ENCODE measurements around the gene NUDT14.

NUDT14 gene

DNA sequence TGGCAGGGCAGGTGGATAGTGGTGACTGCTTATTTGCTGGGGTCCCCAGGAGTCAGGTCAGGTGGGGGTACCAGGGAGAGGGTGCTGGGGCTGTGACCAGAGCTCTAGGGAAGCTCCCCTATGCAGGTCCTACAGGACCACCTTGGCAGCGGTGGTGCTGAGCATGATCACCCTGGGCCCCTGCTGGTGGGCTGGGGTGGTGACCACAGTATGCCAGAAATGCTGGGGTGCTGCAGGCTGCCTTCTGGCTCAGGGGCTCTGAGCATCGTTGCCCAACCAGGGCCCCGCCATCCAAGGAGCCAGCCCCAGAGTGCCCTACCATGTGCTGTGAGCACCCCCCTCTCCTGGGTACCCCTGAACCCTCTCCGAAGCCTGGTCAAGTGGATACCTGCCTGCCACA is 17.5 kb upstream of the NUDT14 start:
- no peak for DNase-seq (ENCODE audit: low spot score)

DNA sequence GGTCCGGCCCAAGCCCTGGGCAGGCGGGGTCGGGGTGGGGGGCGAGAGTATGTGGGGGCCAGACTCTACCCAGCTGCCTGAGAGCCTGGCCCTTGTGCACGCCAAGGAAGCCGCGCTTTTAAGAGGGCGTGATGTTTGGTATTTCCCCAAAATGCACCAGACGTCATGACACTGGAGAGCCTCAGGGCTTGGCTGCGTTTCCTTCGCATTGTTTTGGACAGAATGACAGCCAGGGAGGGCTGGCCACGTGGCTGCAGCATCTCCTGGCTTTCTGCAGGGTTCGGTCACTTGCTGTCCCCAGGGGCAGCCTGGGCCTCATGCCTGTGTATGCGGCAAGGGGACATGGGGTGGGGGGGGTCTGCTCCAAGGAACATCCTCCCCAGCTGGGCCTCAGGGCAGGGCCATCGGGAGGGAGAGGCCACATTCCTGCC is 16.1 kb upstream of the NUDT14 start:
- DNase-seq (ENCODE audit: low spot score), result no peak

DNA sequence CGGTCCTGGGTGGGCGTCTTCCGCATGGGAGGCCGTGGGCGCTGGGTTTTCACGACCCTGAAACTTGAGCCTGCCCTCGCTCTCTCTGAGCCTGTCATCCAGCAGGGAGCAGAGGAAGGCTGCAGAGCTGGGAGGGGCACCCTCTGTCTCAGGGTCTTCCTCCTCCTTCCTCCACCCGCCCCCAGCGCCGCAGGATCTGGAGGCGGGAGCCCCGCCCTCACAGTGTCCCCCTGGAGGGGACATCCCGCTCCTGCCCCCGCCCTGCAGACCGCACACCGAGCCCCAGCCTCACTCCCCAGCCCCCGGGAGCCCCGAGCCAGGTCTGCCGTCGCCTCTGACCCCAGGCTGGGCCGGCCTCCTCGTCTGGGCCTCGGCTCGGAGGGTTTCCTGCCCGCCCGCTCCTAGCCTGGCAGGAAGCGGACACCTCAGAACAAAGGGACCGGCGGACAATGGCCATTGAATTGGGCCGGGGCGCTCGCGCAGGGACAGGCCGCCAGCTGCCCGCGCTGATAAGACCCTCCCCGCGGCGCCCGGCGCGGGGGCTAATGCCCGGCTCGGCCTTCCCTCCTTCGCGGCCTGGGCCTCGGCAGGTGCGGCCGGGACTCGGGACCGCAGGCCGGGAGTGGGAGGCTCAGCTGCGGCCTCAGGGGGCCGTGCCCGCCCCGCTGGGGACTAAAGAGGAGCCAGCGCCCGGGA is 15.3 kb upstream of the NUDT14 start:
- DNase-seq (ENCODE audit: low spot score), result no peak

DNA sequence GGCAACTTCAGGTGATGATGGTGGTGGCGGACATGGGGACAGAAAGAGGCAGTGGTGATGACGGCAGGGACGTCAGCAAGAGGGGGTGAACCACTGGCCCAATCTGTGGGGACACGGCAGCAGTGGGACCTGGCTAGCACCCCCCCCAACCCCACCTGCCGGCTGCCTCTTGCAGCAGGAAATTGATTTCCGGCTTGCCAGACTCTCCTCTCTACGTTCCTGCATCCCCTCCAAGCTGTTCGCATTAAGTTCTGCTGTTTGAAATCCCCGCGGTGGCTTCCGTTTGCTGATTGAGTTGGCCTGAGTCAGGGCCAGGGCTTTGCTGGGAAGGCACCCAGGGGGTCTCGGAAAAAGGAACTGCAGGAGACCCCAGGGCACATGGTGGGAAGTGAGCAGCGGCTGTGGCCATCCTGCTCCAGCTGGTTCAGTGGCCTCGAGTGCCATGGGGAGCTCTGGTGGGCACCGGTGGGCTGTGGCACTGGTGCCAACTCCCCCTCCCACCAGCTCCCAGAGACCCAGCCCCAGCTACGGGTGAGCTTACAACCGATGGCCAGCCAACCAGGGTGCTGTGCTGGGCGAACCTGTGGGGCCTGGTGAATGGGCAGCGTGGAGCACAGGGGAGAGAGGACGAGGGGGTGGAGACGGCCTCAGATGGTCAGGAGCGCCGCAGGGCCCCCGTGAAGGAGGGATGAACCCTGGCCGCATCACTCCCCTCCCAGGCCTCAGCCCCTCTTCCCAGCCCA is 14.6 kb upstream of the NUDT14 start:
- no peak for DNase-seq (ENCODE audit: low spot score)

DNA sequence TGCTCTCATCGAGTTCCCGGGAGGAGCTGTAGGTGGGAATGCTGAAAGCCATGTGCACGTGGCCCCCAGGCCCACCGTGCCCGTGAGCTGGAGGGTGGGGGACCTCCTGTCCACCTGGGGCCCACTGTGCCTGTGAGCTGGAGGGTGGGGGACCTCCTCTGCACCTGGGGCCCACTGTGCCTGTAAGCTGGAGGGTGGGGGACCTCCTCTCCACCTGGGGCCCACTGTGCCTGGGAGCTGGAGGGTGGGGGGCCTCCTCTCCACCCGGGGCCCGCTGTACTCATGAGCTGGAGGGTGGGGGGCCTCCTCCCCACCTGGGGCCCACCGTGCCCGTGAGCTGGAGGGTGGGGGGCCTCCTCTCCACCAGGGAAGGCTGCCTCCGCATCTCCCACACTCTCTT is 13.9 kb upstream of the NUDT14 start:
- no peak for DNase-seq (ENCODE audit: low spot score)

DNA sequence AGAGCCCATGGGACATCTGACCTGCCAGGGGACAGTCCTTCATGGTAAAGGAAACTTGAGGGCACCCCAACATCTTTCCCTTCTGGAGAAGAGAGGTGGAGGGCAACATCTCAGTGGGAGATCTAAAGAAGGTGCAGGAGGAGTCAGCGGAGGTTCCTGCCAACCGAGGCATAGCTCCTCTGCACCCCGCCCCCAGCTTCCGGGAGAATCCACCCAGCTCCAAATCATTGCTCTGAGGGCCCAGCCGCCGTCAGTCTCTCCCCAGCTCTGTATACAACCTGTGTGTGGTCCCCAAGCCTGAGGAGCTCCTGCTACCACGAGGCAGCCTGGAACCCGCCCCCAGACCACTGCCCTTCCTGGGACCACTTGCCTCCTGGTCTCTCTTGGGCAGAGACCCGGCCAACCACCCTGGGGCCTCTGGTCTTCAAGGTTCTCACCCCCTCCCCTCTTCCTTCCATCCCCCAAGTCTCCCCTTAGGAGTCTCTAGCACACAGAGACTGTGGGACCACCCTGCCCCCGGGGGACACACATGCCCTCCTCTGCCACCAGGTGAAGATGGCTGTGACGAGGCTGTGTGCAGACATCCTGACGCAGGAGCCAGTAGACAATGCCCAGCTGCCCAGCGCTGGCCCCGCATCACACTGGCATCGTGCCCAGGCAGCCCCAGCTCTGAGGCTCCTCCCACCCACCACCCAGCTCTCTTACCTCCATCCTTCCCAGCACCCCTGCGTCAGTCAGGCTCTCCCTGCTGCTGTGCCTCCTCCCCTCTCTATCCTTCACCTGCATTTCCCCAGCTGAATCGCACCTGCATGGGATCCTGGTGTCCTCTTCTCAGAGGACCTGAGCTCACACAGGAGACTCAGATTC is 13.0 kb upstream of the NUDT14 start:
- DNase-seq (ENCODE audit: low spot score), result no peak

- DNase-seq (ENCODE audit: low spot score), result no peak
Measured at GRCh38 chr14:105192866-105193731, 12.0 kb upstream of the NUDT14 start.

- no peak for DNase-seq (ENCODE audit: low spot score)
Measured at GRCh38 chr14:105187935-105188524, 6.9 kb upstream of the NUDT14 start.

DNA sequence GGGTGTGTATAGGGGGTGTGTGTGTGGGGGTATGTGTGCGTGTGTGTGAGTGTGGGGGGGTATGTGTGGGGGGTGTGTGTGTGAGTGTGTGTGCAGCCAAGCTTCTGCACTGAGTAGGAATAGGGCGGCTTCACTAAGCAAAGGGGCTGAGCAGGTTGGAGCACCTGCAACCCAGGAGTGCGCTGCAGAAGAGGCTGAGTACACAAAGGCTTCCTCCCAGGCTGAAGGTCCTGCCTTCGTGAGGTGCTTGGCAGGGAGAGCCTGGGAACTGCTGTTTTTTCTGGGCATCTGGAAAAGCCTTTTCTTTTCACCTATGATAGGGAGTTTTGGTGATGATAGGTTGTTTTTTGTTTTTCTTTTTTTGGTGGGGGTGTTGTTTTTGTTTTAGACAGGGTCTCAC is 6.0 kb upstream of the NUDT14 start:
- DNase-seq (ENCODE audit: low spot score), result no peak

DNA sequence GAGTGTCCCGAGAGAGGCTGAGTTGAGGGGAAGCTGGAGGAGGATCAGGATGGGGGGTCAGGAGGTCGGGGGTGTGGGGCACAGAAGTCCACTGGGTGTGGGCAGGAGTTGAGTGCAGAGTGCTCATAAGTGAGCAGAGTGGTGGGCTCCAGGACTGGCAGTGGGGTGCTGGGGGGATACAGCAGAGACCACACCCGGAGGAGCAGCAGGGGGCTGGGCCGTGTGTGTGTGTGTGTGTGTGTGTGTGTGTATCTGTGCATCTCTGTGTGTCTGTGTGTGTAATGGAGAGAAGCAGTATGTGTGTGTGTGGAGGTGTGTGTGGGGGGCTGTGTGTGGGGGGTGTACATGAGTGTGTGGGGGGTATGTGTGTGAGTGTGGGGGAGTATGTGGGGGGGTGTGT is 4.9 kb upstream of the NUDT14 start:
- no peak for DNase-seq (ENCODE audit: low spot score)

DNA sequence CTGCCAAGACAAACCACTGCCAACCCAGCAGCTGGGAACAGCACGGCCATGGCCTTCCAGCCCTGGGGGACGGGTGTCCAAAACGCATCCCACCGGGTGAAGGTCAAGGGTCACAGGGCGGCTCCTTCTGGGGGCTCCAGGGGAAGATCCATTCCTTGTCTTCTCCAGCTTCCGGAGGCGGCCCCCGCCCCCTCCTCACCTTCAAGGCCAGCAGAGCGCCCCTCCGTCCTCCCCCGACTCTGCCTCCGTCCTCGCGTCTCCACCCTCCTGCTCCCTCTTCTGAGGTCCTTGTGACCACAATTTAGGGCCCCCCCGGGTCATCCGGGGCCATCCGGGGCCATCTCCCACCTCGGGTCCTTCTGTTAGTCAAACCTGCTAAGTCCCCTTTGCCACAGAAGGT is 3.9 kb upstream of the NUDT14 start:
- DNase-seq (ENCODE audit: low spot score), result no peak

- DNase-seq (ENCODE audit: low spot score), result no peak
Measured at GRCh38 chr14:105184461-105184860, 3.3 kb upstream of the NUDT14 start.

DNA sequence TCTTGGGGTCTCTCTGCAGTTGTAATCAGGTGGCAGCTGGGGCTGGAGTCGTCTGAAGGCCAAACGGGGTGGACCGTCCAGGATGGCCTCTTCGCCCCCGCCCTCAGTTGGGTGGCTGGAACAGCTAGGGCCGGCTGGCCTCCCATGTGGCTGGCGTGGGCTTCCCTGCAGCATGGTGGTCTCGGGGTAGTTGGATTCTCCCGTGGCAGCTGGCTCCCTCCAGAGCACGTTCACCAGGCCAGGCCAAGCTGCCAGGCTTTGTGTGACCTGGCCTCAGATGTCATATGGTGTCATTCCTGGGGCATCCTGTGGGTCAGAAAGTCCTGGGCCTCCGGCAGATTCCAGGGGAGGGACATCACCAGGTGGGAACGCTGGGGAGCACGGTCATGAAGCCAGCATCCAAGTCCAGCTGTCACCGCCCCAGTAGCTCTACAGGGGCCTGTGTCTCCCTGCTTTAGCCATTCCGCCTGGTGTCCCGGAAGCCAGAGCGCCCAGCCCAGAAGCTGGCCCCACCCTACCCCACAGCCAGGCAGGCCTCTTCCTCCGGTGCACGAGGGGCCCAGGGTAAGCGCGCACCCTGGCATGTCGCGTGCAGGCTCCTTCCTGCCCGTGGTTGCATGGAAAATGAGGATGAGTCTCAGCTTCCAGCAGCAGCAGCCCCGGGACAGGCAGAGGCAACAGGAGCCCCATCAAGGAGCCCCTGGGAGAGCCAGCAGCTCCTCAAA is 1.3 kb upstream of the NUDT14 start:
- no peak for DNase-seq (ENCODE audit: low spot score)

GRCh38 chr14:105181549-105182295 is 610 bp upstream of the NUDT14 start:
- DNase-seq (ENCODE audit: low spot score), result no peak

- no peak for DNase-seq (ENCODE audit: low spot score)
Measured at GRCh38 chr14:105179191-105179590, 1.9 kb downstream of the NUDT14 start.

DNA sequence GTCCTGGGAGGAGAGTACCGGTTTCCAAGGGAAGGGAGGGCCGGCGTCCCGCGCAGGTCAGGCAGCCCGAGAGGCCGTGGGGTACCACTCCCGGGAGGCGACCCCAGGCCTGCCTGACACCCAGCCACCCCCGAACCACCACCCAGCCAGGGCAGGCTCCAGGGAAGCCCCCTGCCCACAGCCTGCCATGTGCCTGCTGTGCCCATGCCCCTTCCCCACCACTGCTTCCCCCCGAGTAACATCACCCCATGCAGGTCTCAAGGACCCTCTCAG is 2.3 kb downstream of the NUDT14 start:
- no peak for DNase-seq (ENCODE audit: low spot score)

GRCh38 chr14:105178069-105178867 is 2.8 kb downstream of the NUDT14 start:
- no peak for DNase-seq (ENCODE audit: low spot score)

DNA sequence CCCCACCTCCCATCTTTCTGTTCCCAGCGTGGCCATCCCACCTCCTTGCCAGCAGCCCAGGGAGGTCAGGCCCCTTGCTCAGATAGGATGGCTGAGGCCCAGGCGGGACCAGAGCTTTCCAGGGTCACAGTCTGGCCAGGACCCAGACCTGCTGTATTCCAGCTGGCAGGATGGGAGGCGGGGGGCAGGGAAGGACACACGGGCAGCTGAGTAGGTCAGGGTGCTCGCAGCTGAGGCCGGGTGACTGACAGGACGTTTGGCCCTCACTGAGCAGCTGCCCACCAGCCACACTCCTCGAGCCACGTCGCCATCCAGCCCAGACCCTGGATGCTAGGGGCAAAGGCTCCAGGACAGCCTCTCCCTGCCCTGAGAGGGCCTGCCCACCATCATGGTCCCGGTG is 4.0 kb downstream of the NUDT14 start:
- no peak for DNase-seq (ENCODE audit: low spot score)

DNA sequence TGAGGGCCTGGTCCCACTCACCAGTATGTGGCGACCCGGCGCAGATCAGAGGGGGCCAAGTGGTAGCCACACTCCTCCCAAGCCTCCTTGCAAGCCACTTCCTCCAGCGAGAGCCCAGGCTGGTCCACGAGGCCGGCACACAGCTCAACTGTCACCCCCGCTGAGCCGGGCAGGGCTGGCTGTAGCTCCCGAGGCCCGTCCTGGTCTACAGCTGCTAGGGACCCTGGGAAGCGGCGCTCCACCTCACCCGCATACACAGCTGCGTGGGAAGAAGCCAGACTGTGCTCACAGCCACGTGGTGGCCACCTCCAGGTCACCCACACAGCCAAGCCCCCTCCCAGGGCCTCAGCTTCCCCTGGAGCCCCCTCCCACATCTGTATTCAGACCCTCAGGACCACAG is 4.6 kb downstream of the NUDT14 start:
- no peak for DNase-seq (ENCODE audit: low spot score)
